Measurements from ENCODE around the gene ALK. TPM values are rescaled to one million over a fixed set of nuclear protein-coding genes. Genes with fewer than 3 reads are reported as not detected.

The ALK gene
- total RNA-seq, 4 donors from 2014 or later, result 0.85 to 2.4 (median 1.8) TPM

DNA sequence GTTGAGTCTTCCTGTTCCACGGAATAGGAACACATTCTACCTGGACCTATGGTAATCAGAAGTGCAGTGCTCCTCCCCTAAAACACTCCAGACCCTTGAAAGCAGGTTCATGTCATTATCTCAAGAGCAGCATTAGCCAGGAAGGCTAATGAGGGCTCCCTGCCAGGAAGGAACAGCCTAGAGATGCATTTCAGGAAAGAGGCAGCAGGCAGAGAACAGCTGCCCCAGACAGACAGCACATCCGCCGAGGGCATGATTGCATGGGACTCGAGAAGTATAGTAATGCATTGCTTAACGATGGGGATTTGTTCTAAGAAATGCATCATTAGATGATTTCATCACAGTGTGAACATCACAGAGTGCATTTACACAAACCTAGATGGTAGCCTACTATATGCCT is 171.5 kb downstream of the ALK start:
- no peak for TF ChIP-seq CTCF (IDR thresholded peaks at IDR 0.05; ENCODE audit: low read depth)

- no peak for TF ChIP-seq CTCF (IDR thresholded peaks at IDR 0.05; ENCODE audit: low read depth)
Observed at GRCh38 chr2:29749041-29749440, 172.3 kb downstream of the ALK start.

- no peak for TF ChIP-seq CTCF (IDR thresholded peaks at IDR 0.05; ENCODE audit: low read depth)
Observed at GRCh38 chr2:29747786-29748470, 173.5 kb downstream of the ALK start.

GRCh38 chr2:29744976-29745375 is 176.4 kb downstream of the ALK start:
- TF ChIP-seq CTCF (IDR thresholded peaks at IDR 0.05; ENCODE audit: low read depth), result no peak

DNA sequence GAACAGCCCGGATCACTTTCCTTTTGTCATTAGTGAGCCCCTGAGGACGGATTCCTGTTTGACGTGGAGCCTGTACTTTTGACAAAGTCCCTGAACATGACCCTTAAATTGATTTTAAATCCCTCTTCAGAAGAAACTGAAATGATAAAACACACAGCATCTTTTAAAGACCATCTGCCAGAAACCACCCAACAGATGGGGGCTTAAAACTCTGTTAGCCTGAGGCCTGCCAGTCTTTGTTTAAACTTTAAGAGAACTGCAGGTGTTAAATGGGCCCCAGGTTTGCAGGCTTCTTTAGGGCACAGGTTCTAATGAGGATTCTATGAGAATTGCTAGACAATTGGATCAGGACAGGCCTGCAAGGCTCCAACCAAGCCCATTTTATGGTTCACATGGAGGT is 177.9 kb downstream of the ALK start:
- no peak for TF ChIP-seq CTCF (IDR thresholded peaks at IDR 0.05; ENCODE audit: low read depth)

- TF ChIP-seq CTCF (IDR thresholded peaks at IDR 0.05; ENCODE audit: low read depth), result no peak
Observed at GRCh38 chr2:29742656-29743055, 178.7 kb downstream of the ALK start.

DNA sequence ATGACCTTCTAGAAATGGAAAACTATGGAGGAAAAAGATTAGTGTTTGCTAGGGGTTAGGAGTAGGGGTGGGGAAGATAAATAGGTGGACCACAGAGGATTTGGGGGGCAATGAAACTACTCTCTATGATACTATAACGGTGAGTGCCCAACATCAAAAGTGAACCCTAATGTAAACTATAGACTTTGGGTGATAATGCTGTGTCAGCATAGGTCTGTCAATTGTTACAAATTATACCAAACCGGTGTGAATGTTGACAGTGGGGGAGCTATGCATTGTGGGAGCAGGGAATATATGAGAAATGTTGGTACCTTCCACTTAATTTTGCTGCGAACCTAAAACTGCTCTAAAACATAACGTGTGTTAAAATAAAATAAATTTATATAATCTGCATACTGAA is 180.3 kb downstream of the ALK start:
- TF ChIP-seq CTCF (IDR thresholded peaks at IDR 0.05; ENCODE audit: low read depth), result no peak
